ENCODE measurements around the gene SRCAP. TPM values are rescaled to one million over a fixed set of nuclear protein-coding genes. Genes with fewer than 3 reads are reported as not detected.

SRCAP gene
- total RNA-seq, 4 donors from 2014 or later = 20.6 to 57.4 (median 36.0) TPM

DNA sequence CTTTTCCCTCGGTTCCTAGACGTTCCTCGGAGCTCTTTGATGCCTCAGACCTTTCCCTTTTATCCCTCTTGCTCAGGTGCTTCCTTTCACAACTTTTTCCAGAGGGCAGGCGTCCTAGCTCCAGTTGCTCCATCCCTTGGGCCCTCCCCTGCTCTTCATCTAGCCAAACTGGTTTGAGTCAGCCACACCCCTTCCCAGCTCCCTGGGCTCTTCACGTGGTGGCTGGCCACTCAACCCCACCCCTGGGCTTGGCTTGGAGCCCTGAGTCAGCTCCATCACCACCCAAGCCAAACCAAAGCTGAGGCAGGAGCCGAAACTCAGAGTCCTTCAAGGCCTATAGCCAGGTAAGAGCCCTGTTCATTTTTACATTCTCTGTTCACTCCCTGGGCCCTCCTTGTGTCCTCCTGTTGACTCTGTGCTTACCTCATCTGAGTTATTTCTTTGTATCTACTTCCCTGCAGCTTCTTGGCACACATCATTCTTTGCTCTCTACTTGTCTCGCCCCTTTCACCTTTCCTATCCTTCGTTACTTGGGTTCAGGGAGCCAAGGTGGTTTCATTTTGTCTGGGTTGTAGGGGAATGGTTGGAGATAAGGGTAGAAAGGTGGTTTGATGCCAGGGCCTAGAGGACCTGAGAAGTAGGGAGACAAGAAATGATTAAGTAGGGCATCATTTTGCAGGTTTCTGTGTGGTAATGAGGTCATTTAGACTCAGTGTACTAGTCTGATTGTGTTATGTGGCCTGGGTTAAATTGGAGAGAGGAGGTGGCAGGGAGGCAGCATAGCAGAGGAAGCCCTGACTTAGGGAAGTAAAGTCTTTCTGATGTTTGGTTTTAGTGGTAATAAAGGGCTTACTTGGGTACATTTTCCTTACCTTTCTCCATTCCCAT lies 41.6 kb downstream of the SRCAP start:
- peak; percentile 90 for ATAC-seq
- H3K27me3 ChIP-seq = no peaks in the 10 kb centered on the region
- WGBS, 2 donors (ENCODE audit: low coverage in 1 of 2) = 40 to 59% methylated on average over 5 to 8 of the region's 8 CpGs
- no peaks in the 10 kb centered on the region for H3K9me3 ChIP-seq
- H3K4me3 ChIP-seq = peak overlapping the region in 1 of 2 donors; percentile 3
- H3K4me1 ChIP-seq = peaks cover 8 to 44% (median 8%) of the 10 kb centered on the region in 3 donors
- peaks cover 0 to 77% of the 10 kb centered on the region in 2 donors for H3K36me3 ChIP-seq
- peak; percentile 26 for TF ChIP-seq POLR2AphosphoS5 (IDR thresholded peaks at IDR 0.05)
- TF ChIP-seq, protein P1, sequence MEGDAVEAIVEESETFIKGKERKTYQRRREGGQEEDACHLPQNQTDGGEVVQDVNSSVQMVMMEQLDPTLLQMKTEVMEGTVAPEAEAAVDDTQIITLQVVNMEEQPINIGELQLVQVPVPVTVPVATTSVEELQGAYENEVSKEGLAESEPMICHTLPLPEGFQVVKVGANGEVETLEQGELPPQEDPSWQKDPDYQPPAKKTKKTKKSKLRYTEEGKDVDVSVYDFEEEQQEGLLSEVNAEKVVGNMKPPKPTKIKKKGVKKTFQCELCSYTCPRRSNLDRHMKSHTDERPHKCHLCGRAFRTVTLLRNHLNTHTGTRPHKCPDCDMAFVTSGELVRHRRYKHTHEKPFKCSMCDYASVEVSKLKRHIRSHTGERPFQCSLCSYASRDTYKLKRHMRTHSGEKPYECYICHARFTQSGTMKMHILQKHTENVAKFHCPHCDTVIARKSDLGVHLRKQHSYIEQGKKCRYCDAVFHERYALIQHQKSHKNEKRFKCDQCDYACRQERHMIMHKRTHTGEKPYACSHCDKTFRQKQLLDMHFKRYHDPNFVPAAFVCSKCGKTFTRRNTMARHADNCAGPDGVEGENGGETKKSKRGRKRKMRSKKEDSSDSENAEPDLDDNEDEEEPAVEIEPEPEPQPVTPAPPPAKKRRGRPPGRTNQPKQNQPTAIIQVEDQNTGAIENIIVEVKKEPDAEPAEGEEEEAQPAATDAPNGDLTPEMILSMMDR (IDR thresholded peaks at IDR 0.05) = no peak
- H3K27ac ChIP-seq = peak overlapping the region; percentile 14 to 86 (median 70)

DNA sequence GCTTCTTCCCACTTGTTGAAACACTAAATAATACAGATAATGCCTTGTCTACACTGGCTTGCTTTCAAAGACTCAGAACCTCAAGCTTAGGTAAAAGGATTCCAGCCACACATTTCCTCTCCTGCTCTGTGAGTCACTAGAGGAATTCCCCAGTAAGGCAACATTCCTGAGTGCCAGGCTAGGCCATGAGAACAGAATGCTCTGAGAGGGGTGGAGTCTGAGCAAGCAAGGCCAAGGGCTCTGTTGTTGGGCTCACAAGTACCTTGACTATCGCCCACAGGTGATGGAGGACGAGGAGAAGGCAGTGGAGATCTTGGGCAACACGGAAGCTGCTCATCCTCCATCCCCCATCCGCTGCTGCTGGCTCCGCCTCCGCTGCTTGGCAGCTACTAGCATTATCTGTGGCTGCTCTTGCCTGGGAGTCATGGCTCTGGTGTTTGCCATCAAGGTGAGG lies 42.5 kb downstream of the SRCAP start:
- no peaks in the 10 kb centered on the region for H3K9me3 ChIP-seq
- peaks cover 8 to 44% (median 8%) of the 10 kb centered on the region in 3 donors for H3K4me1 ChIP-seq
- no peak overlapping the region for H3K4me3 ChIP-seq
- H3K36me3 ChIP-seq = peaks cover 0 to 70% of the 10 kb centered on the region in 2 donors
- WGBS, 2 donors (ENCODE audit: low coverage in 1 of 2) = 72 to 82% methylated on average over 6 of the region's 6 CpGs
- H3K27me3 ChIP-seq = no peaks in the 10 kb centered on the region
- ATAC-seq = peak; percentile 64
- peak overlapping the region; percentile 14 to 86 (median 70) for H3K27ac ChIP-seq
- TF ChIP-seq POLR2A (IDR thresholded peaks at IDR 0.05) (no peak), POLR2AphosphoS5 (IDR thresholded peaks at IDR 0.05) (no peak), EP300 (IDR thresholded peaks at IDR 0.05) (no peak)
- TF ChIP-seq, protein P1 (IDR thresholded peaks at IDR 0.05) = no peak

DNA sequence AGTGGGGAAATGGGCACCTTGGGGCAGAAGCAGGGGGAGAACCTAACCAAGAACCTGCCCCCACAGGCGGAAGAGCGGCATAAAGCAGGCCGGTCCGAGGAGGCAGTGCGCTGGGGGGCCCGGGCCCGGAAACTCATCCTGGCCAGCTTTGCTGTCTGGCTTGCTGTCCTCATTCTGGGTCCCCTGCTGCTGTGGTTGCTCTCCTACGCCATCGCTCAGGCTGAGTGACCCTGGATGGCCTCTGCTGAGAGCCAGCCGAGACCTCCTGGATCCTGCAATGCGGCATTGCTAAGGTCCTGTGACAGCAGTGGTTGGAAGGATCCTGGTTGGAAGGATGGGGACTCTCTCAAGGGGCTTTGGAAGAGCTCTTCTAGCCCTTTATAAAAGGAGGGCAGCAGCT lies 44.7 kb downstream of the SRCAP start:
- H3K27me3 ChIP-seq = no peaks in the 10 kb centered on the region
- H3K4me1 ChIP-seq = peaks cover 8 to 52% (median 12%) of the 10 kb centered on the region in 3 donors
- H3K27ac ChIP-seq = peak overlapping the region in 3 of 4 donors; percentile 58 to 69 (median 63)
- H3K36me3 ChIP-seq = peaks cover 0 to 48% of the 10 kb centered on the region in 2 donors
- TF ChIP-seq POLR2AphosphoS5 (IDR thresholded peaks at IDR 0.05) = no peak
- TF ChIP-seq EP300 (IDR thresholded peaks at IDR 0.05) = no peak
- no peak for TF ChIP-seq POLR2A (IDR thresholded peaks at IDR 0.05)
- TF ChIP-seq, protein P1 (IDR thresholded peaks at IDR 0.05) = no peak
- H3K9me3 ChIP-seq = no peaks in the 10 kb centered on the region
- WGBS, 2 donors (ENCODE audit: low coverage in 1 of 2) = 95% methylated on average over 7 of the region's 11 CpGs; no CpG with 5 or more reads in 1 of the 2 donors
- no peak for ATAC-seq
- no peak overlapping the region for H3K4me3 ChIP-seq

DNA sequence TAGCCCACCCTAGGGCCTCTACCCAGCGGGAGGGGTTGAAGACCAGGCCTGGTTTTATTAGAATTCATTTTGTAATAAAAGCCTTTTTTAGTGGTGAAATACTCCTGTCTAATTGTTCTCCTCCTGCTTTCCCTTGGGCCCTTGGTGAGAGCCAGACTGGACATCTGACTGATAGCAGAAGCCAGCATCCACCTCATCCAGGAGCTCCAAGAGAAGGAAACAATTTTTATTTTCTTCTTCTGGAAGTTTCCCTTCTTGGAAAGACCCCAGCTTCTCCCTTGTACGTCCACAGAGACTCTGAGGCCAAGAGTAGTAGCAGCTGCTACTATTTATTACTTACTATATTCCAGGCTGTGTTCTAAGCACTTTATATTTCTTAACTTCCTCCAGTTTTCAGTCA lies 45.2 kb downstream of the SRCAP start:
- Histone ChIP-seq H3K4me3 (no peak overlapping the region), H3K4me1 (peaks cover 8 to 53% (median 12%) of the 10 kb centered on the region in 3 donors), H3K36me3 (peaks cover 0 to 43% of the 10 kb centered on the region in 2 donors), H3K27ac (peak overlapping the region in 3 of 4 donors; percentile 58 to 69 (median 63)), H3K27me3 (no peaks in the 10 kb centered on the region), H3K9me3 (no peaks in the 10 kb centered on the region)
- no peak for ATAC-seq
- no peak for TF ChIP-seq EP300 (IDR thresholded peaks at IDR 0.05)
- TF ChIP-seq POLR2AphosphoS5 (IDR thresholded peaks at IDR 0.05) = no peak
- TF ChIP-seq, protein P1 (IDR thresholded peaks at IDR 0.05) = no peak
- TF ChIP-seq POLR2A (IDR thresholded peaks at IDR 0.05) = no peak
- 40 to 43% methylated on average over 1 to 2 of the region's 2 CpGs for WGBS, 2 donors (ENCODE audit: low coverage in 1 of 2)
